ENCODE results near the gene WDR88. TPM values are rescaled to one million over a fixed set of nuclear protein-coding genes. Genes with fewer than 3 reads are reported as not detected.
"Not testable (repeated sequence)": the region's sequence is repeated elsewhere in the genome, so short reads cannot be mapped to it uniquely, and the experiment has no call there.

The WDR88 gene
- polyA plus RNA-seq, 4 donors = 0.56 TPM; not detected in 3

GRCh38 chr19:33134571-33135041, 2.7 kb downstream of the WDR88 start:
- Histone ChIP-seq H3K27me3 (ENCODE audit: control insufficient read depth in 3 of 3, insufficient read depth in 3 of 3, low read length in 3 of 3) (peaks cover 0 to 2% (median 0%) of the 10 kb centered on the region in 3 donors), H3K4me1 (ENCODE audit: control insufficient read depth in 3 of 3, insufficient read depth in 2 of 3, low read depth in 1 of 3, low read length in 2 of 3) (no peaks in the 10 kb centered on the region), H3K27ac (ENCODE audit: low read depth in 1 of 3, low read length in 2 of 3) (no peak overlapping the region), H3K9me3 (ENCODE audit: control insufficient read depth in 2 of 2, insufficient read depth in 1 of 2, low read depth in 1 of 2, low read length in 1 of 2) (no peaks in the 10 kb centered on the region), H3K4me3 (ENCODE audit: low read depth in 1 of 3, low read length in 3 of 3) (no peak overlapping the region), H3K36me3 (ENCODE audit: control insufficient read depth in 3 of 3, insufficient read depth in 2 of 3, low read depth in 1 of 3, low read length in 3 of 3) (peaks cover 2 to 18% (median 2%) of the 10 kb centered on the region in 3 donors)
- 6 to 13% (median 11%) methylated on average over 28 to 38 of the region's 38 CpGs for WGBS, 3 donors
- DNase-seq (peak in 1 of 2 donors; percentile 24), FAIRE-seq (no peak)

- H3K27ac ChIP-seq (ENCODE audit: low read depth in 1 of 3, low read length in 2 of 3) = no peak overlapping the region
- H3K4me1 ChIP-seq (ENCODE audit: control insufficient read depth in 3 of 3, insufficient read depth in 2 of 3, low read depth in 1 of 3, low read length in 2 of 3) = no peaks in the 10 kb centered on the region
- H3K4me3 ChIP-seq (ENCODE audit: low read depth in 1 of 3, low read length in 3 of 3) = no peak overlapping the region
- 71 to 79% (median 77%) methylated on average over 4 of the region's 4 CpGs for WGBS, 3 donors
- H3K27me3 ChIP-seq (ENCODE audit: control insufficient read depth in 3 of 3, insufficient read depth in 3 of 3, low read length in 3 of 3) = peaks cover 0 to 2% (median 0%) of the 10 kb centered on the region in 3 donors
- H3K9me3 ChIP-seq (ENCODE audit: control insufficient read depth in 2 of 2, insufficient read depth in 1 of 2, low read depth in 1 of 2, low read length in 1 of 2) = no peaks in the 10 kb centered on the region
- DNase-seq = no peak
- FAIRE-seq = no peak
- no peaks in the 10 kb centered on the region for H3K36me3 ChIP-seq (ENCODE audit: control insufficient read depth in 3 of 3, insufficient read depth in 2 of 3, low read depth in 1 of 3, low read length in 3 of 3)
These were observed 7.3 kb downstream of the WDR88 start for GRCh38 chr19:33139165-33139564.

- WGBS, 3 donors = 19 to 30% (median 22%) methylated on average over 23 of the region's 23 CpGs
- Histone ChIP-seq H3K36me3 (ENCODE audit: control insufficient read depth in 3 of 3, insufficient read depth in 2 of 3, low read depth in 1 of 3, low read length in 3 of 3) (no peaks in the 10 kb centered on the region), H3K27ac (ENCODE audit: low read depth in 1 of 3, low read length in 2 of 3) (no peak overlapping the region), H3K9me3 (ENCODE audit: control insufficient read depth in 2 of 2, insufficient read depth in 1 of 2, low read depth in 1 of 2, low read length in 1 of 2) (no peaks in the 10 kb centered on the region), H3K27me3 (ENCODE audit: control insufficient read depth in 3 of 3, insufficient read depth in 3 of 3, low read length in 3 of 3) (no peaks in the 10 kb centered on the region), H3K4me3 (ENCODE audit: low read depth in 1 of 3, low read length in 3 of 3) (peak overlapping the region in 1 of 3 donors; percentile 14), H3K4me1 (ENCODE audit: control insufficient read depth in 3 of 3, insufficient read depth in 2 of 3, low read depth in 1 of 3, low read length in 2 of 3) (no peaks in the 10 kb centered on the region)
- DNase-seq (peak; percentile 65 to 79), FAIRE-seq (no peak)
These were observed 12.0 kb downstream of the WDR88 start for GRCh38 chr19:33143897-33144405.

GRCh38 chr19:33146209-33146608, 14.3 kb downstream of the WDR88 start:
- Histone ChIP-seq H3K27ac (ENCODE audit: low read depth in 1 of 3, low read length in 2 of 3) (no peak overlapping the region), H3K36me3 (ENCODE audit: control insufficient read depth in 3 of 3, insufficient read depth in 2 of 3, low read depth in 1 of 3, low read length in 3 of 3) (no peaks in the 10 kb centered on the region), H3K27me3 (ENCODE audit: control insufficient read depth in 3 of 3, insufficient read depth in 3 of 3, low read length in 3 of 3) (no peaks in the 10 kb centered on the region), H3K4me1 (ENCODE audit: control insufficient read depth in 3 of 3, insufficient read depth in 2 of 3, low read depth in 1 of 3, low read length in 2 of 3) (no peaks in the 10 kb centered on the region), H3K9me3 (ENCODE audit: control insufficient read depth in 2 of 2, insufficient read depth in 1 of 2, low read depth in 1 of 2, low read length in 1 of 2) (no peaks in the 10 kb centered on the region), H3K4me3 (ENCODE audit: low read depth in 1 of 3, low read length in 3 of 3) (no peak overlapping the region)
- DNase-seq (no peak), FAIRE-seq (no peak)
- 89 to 98% (median 95%) methylated on average over 9 of the region's 9 CpGs for WGBS, 3 donors

- no peaks in the 10 kb centered on the region for H3K27me3 ChIP-seq (ENCODE audit: control insufficient read depth in 3 of 3, insufficient read depth in 3 of 3, low read length in 3 of 3)
- H3K4me3 ChIP-seq (ENCODE audit: low read depth in 1 of 3, low read length in 3 of 3) = no peak overlapping the region
- H3K27ac ChIP-seq (ENCODE audit: low read depth in 1 of 3, low read length in 2 of 3) = no peak overlapping the region
- H3K4me1 ChIP-seq (ENCODE audit: control insufficient read depth in 3 of 3, insufficient read depth in 2 of 3, low read depth in 1 of 3, low read length in 2 of 3) = no peaks in the 10 kb centered on the region
- 88 to 92% (median 89%) methylated on average over 6 of the region's 6 CpGs for WGBS, 3 donors
- H3K9me3 ChIP-seq (ENCODE audit: control insufficient read depth in 2 of 2, insufficient read depth in 1 of 2, low read depth in 1 of 2, low read length in 1 of 2) = no peaks in the 10 kb centered on the region
- DNase-seq = no peak
- FAIRE-seq = no peak
- H3K36me3 ChIP-seq (ENCODE audit: control insufficient read depth in 3 of 3, insufficient read depth in 2 of 3, low read depth in 1 of 3, low read length in 3 of 3) = no peaks in the 10 kb centered on the region
These were observed 15.6 kb downstream of the WDR88 start for GRCh38 chr19:33147538-33147937.

- no peaks in the 10 kb centered on the region for H3K4me1 ChIP-seq (ENCODE audit: control insufficient read depth in 3 of 3, insufficient read depth in 2 of 3, low read depth in 1 of 3, low read length in 2 of 3)
- H3K36me3 ChIP-seq (ENCODE audit: control insufficient read depth in 3 of 3, insufficient read depth in 2 of 3, low read depth in 1 of 3, low read length in 3 of 3) = no peaks in the 10 kb centered on the region
- no peaks in the 10 kb centered on the region for H3K27me3 ChIP-seq (ENCODE audit: control insufficient read depth in 3 of 3, insufficient read depth in 3 of 3, low read length in 3 of 3)
- H3K9me3 ChIP-seq (ENCODE audit: control insufficient read depth in 2 of 2, insufficient read depth in 1 of 2, low read depth in 1 of 2, low read length in 1 of 2) = no peaks in the 10 kb centered on the region
- DNase-seq (no peak), FAIRE-seq (no peak)
- H3K4me3 ChIP-seq (ENCODE audit: low read depth in 1 of 3, low read length in 3 of 3) = no peak overlapping the region
- no peak overlapping the region for H3K27ac ChIP-seq (ENCODE audit: low read depth in 1 of 3, low read length in 2 of 3)
- 43 to 67% (median 51%) methylated on average over 14 of the region's 14 CpGs for WGBS, 3 donors
These were observed 19.1 kb downstream of the WDR88 start for GRCh38 chr19:33150852-33151518.

GRCh38 chr19:33152176-33152575, 20.3 kb downstream of the WDR88 start:
- Histone ChIP-seq H3K4me3 (ENCODE audit: low read depth in 1 of 3, low read length in 3 of 3) (no peak overlapping the region), H3K36me3 (ENCODE audit: control insufficient read depth in 3 of 3, insufficient read depth in 2 of 3, low read depth in 1 of 3, low read length in 3 of 3) (no peaks in the 10 kb centered on the region), H3K27me3 (ENCODE audit: control insufficient read depth in 3 of 3, insufficient read depth in 3 of 3, low read length in 3 of 3) (no peaks in the 10 kb centered on the region), H3K9me3 (ENCODE audit: control insufficient read depth in 2 of 2, insufficient read depth in 1 of 2, low read depth in 1 of 2, low read length in 1 of 2) (no peaks in the 10 kb centered on the region), H3K4me1 (ENCODE audit: control insufficient read depth in 3 of 3, insufficient read depth in 2 of 3, low read depth in 1 of 3, low read length in 2 of 3) (no peaks in the 10 kb centered on the region), H3K27ac (ENCODE audit: low read depth in 1 of 3, low read length in 2 of 3) (no peak overlapping the region)
- FAIRE-seq = no peak
- 76 to 91% (median 88%) methylated on average over 2 of the region's 2 CpGs for WGBS, 3 donors
- DNase-seq = no peak

- not testable (repeated sequence) for H3K27me3 ChIP-seq (ENCODE audit: control insufficient read depth in 3 of 3, insufficient read depth in 3 of 3, low read length in 3 of 3); H3K9me3 ChIP-seq (ENCODE audit: control insufficient read depth in 2 of 2, insufficient read depth in 1 of 2, low read depth in 1 of 2, low read length in 1 of 2); DNase-seq; H3K27ac ChIP-seq (ENCODE audit: low read depth in 1 of 3, low read length in 2 of 3); H3K4me3 ChIP-seq (ENCODE audit: low read depth in 1 of 3, low read length in 3 of 3); H3K4me1 ChIP-seq (ENCODE audit: control insufficient read depth in 3 of 3, insufficient read depth in 2 of 3, low read depth in 1 of 3, low read length in 2 of 3); H3K36me3 ChIP-seq (ENCODE audit: control insufficient read depth in 3 of 3, insufficient read depth in 2 of 3, low read depth in 1 of 3, low read length in 3 of 3); FAIRE-seq
- 87 to 90% (median 90%) methylated on average over 4 of the region's 4 CpGs for WGBS, 3 donors
These were observed 20.7 kb downstream of the WDR88 start for GRCh38 chr19:33152625-33153024.

- H3K4me1 ChIP-seq (ENCODE audit: control insufficient read depth in 3 of 3, insufficient read depth in 2 of 3, low read depth in 1 of 3, low read length in 2 of 3); FAIRE-seq; DNase-seq; H3K36me3 ChIP-seq (ENCODE audit: control insufficient read depth in 3 of 3, insufficient read depth in 2 of 3, low read depth in 1 of 3, low read length in 3 of 3); H3K27me3 ChIP-seq (ENCODE audit: control insufficient read depth in 3 of 3, insufficient read depth in 3 of 3, low read length in 3 of 3); H3K4me3 ChIP-seq (ENCODE audit: low read depth in 1 of 3, low read length in 3 of 3); H3K27ac ChIP-seq (ENCODE audit: low read depth in 1 of 3, low read length in 2 of 3); H3K9me3 ChIP-seq (ENCODE audit: control insufficient read depth in 2 of 2, insufficient read depth in 1 of 2, low read depth in 1 of 2, low read length in 1 of 2): not testable (repeated sequence)
- 89 to 92% (median 89%) methylated on average over 6 of the region's 6 CpGs for WGBS, 3 donors
These were observed 22.4 kb downstream of the WDR88 start for GRCh38 chr19:33154313-33154712.

Measured in small intestine (tissue), 7 donors.